Stomach (tissue), 4 donors: ENCODE data around the gene ISG20.

Source experiments
- CTCF ChIP-seq, 7 experiments: fragments of 450-650 bp in 4 of 7; fragments of 200-600 bp in 3 of 7; sonication (generic) in 3 of 7; IDR thresholded peaks; one replicate each; pipeline ENCODE4 v1.5.1; 2016 to 2019; ENCODE audit warnings: antibody characterized with exemption in 7 of 7, control low read depth in 2 of 7, mild to moderate bottlenecking in 1 of 7
- EP300 ChIP-seq: sonication (generic); formaldehyde crosslinking; IDR thresholded peaks from one replicate; pipeline ENCODE4 v1.6.1; 2017; ENCODE audit warnings: antibody characterized with exemption
- POLR2AphosphoS5 ChIP-seq, 3 donors: sonication (generic); formaldehyde crosslinking; IDR thresholded peaks; one replicate each; pipeline ENCODE4 v1.6.1; 2016; ENCODE audit warnings: antibody characterized with exemption in 3 of 3

GRCh38 chr15:88701561-88702095, 62.8 kb downstream of the ISG20 start:
- TF ChIP-seq CTCF (IDR thresholded peaks at IDR 0.05), result peak in 2 of 7 experiments; percentile 10 to 30
- TF ChIP-seq POLR2AphosphoS5 (IDR thresholded peaks at IDR 0.05), result no peak
- TF ChIP-seq EP300, result no peak
